HG02763 (cell line): Measurements from ENCODE around the gene IL10RA.
"Not testable (repeated sequence)": the region's sequence is repeated elsewhere in the genome, so short reads cannot be mapped to it uniquely, and the experiment has no call there.

Source experiments
- ATAC-seq: cut with Tn5 transposase; IDR thresholded peaks from one replicate; pipeline ENCODE4 v1.9.1; 2021; ENCODE audit warnings: mild to moderate bottlenecking, moderate library complexity; ENCODE audit not compliant: unreplicated experiment

IL10RA gene

GRCh38 chr11:117985953-117986887, at the start of gene IL10RA:
Gene IL10RA, plus strand, starts transcription at chr11:117986394. Its CDS starts 74 bp downstream, at chr11:117986468.
- ATAC-seq: peak; percentile 91

GRCh38 chr11:117936973-117937372, 49.2 kb upstream of the IL10RA start:
- no peak for ATAC-seq

- ATAC-seq: no peak
These were observed 45.5 kb upstream of the IL10RA start for GRCh38 chr11:117940736-117941135.

GRCh38 chr11:117941163-117941707, 45.0 kb upstream of the IL10RA start:
- no peak for ATAC-seq

GRCh38 chr11:117941976-117942654, 44.1 kb upstream of the IL10RA start:
- ATAC-seq: no peak

- ATAC-seq: no peak
These were observed 41.6 kb upstream of the IL10RA start for GRCh38 chr11:117944554-117944953.

- no peak for ATAC-seq
These were observed 41.0 kb upstream of the IL10RA start for GRCh38 chr11:117945047-117945810.

GRCh38 chr11:117946156-117946841, 39.9 kb upstream of the IL10RA start:
- no peak for ATAC-seq

GRCh38 chr11:117946842-117947526, 39.2 kb upstream of the IL10RA start:
- no peak for ATAC-seq

- not testable (repeated sequence) for ATAC-seq
These were observed 38.4 kb upstream of the IL10RA start for GRCh38 chr11:117947751-117948150.

GRCh38 chr11:117948466-117948865, 37.7 kb upstream of the IL10RA start:
- not testable (repeated sequence) for ATAC-seq

- no peak for ATAC-seq
These were observed 37.1 kb upstream of the IL10RA start for GRCh38 chr11:117949062-117949461.

GRCh38 chr11:117950301-117950700, 35.9 kb upstream of the IL10RA start:
- ATAC-seq: no peak

GRCh38 chr11:117950993-117951961, 34.9 kb upstream of the IL10RA start:
- no peak for ATAC-seq

- no peak for ATAC-seq
These were observed 33.0 kb upstream of the IL10RA start for GRCh38 chr11:117953024-117953671.

GRCh38 chr11:117958949-117959348, 27.2 kb upstream of the IL10RA start:
- no peak for ATAC-seq

GRCh38 chr11:117959438-117960149, 26.6 kb upstream of the IL10RA start:
- ATAC-seq: no peak
